PC-9 (cell line): ENCODE data around the gene EIF5A. TPM values are rescaled to one million over a fixed set of nuclear protein-coding genes. Genes with fewer than 3 reads are reported as not detected.

Experiments used
- BruUV-seq: library from RNA; stranded (reverse); fragments of 400-500 nt; replicated peaks from 2 replicates; lab custom pipeline; 2021; lab: Mats Ljungman, UMichigan
- CTCF ChIA-PET: fragments of 300-600 bp; sonication (Branson Sonifier 250); formaldehyde crosslinking; loops from one replicate; lab custom pipeline; 2022; ENCODE audit warnings: antibody characterized with exemption; lab: Charles Lee
- POLR2A ChIA-PET: fragments of 300-600 bp; sonication (Branson Sonifier 250); formaldehyde crosslinking; loops from one replicate; lab custom pipeline; 2022; ENCODE audit warnings: antibody characterized with exemption; ENCODE audit not compliant: unreplicated experiment; lab: Charles Lee
- DNase-seq, 2 experiments: peaks; one replicate each; pipeline versions ENCODE4 v3.0.0 to v3.0.0-alpha.2; 2015 to 2022; ENCODE audit warnings: mixed read lengths in 1 of 2
- H2AFZ ChIP-seq: fragments of 200-600 bp; sonication (generic); 2 replicates; pipeline ENCODE4 v1.8.1; 2017; ENCODE audit warnings: antibody characterized with exemption
- H3F3A ChIP-seq: fragments of 200-600 bp; sonication (generic); 2 replicates; pipeline ENCODE4 v1.8.1; 2017; ENCODE audit warnings: antibody characterized with exemption, mild to moderate bottlenecking, low read depth; ENCODE audit not compliant: insufficient read depth
- H3K27ac ChIP-seq: fragments of 200-600 bp; sonication (generic); 2 replicates; pipeline ENCODE4 v1.6.1; 2016; ENCODE audit warnings: mixed run types
- H3K27me3 ChIP-seq: fragments of 200-600 bp; sonication (generic); 2 replicates; pipeline ENCODE4 v1.6.1; 2016; ENCODE audit warnings: low read depth, mixed run types; ENCODE audit not compliant: insufficient read depth
- H3K36me3 ChIP-seq: fragments of 200-600 bp; sonication (generic); 2 replicates; pipeline ENCODE4 v1.6.1; 2016; ENCODE audit warnings: low read depth, mixed run types
- H3K4me1 ChIP-seq: fragments of 200-600 bp; sonication (generic); replicated peaks from 2 replicates; pipeline ENCODE4 v1.6.1; 2016; ENCODE audit warnings: mixed run types; ENCODE audit not compliant: insufficient read depth
- H3K4me2 ChIP-seq: fragments of 200-600 bp; sonication (generic); 2 replicates; pipeline ENCODE4 v1.6.1; 2017; ENCODE audit warnings: mixed run types
- H3K4me3 ChIP-seq: fragments of 200-600 bp; sonication (generic); 2 replicates; pipeline ENCODE4 v1.6.1; 2016; ENCODE audit warnings: mixed run types
- H3K79me2 ChIP-seq: fragments of 200-600 bp; sonication (generic); 2 replicates; pipeline ENCODE4 v1.6.1; 2017; ENCODE audit warnings: low read depth, mixed run types
- H3K9me2 ChIP-seq: fragments of 200-600 bp; sonication (generic); 2 replicates; pipeline ENCODE4 v1.8.1; 2017; ENCODE audit warnings: mild to moderate bottlenecking; ENCODE audit not compliant: insufficient read depth
- H3K9me3 ChIP-seq: fragments of 200-600 bp; sonication (generic); 2 replicates; pipeline ENCODE4 v1.8.1; 2016; ENCODE audit warnings: low read depth; ENCODE audit not compliant: insufficient read depth
- H4K20me1 ChIP-seq: fragments of 200-600 bp; sonication (generic); 2 replicates; pipeline ENCODE4 v1.8.1; 2017; ENCODE audit not compliant: insufficient read depth
- CTCF ChIP-seq: fragments of 200-600 bp; sonication (generic); conservative IDR thresholded peaks from 2 replicates; pipeline ENCODE4 v1.6.1; 2017; ENCODE audit warnings: mixed run types, antibody characterized with exemption, mild to moderate bottlenecking, moderate library complexity
- EZH2 ChIP-seq: fragments of 200-600 bp; sonication (generic); IDR thresholded peaks from 2 replicates; pipeline ENCODE4 v1.8.0; 2017; ENCODE audit warnings: antibody characterized with exemption, low read depth
- intact Hi-C: fragments of 100-400 bp; cut with micrococcal nuclease; formaldehyde crosslinking; loops from one replicate; pipeline ENCODE4 v1.10.0; 2022; ENCODE audit not compliant: unreplicated experiment
- total RNA-seq: library from RNA; stranded (reverse); gene quantifications from 2 replicates; pipeline ENCODE4 v1.2.3, GENCODE V29; 2021

EIF5A gene
- total RNA-seq, 1 experiment from 2014 or later, result 1,298 TPM

GRCh38 chr17:7290166-7290565 lies 17.3 kb upstream of the EIF5A start:
- intact Hi-C loops, result no loop called here
- DNase-seq, result no peak
- Histone ChIP-seq H3K4me1 (peaks cover 21% of the 10 kb centered on the region), H3F3A (peaks cover 16% of the 10 kb centered on the region; the same call in 1 of the 2 replicates), H3K36me3 (no peaks in the 10 kb centered on the region), H3K4me2 (no peak overlapping the region), H4K20me1 (no peaks in the 10 kb centered on the region), H3K79me2 (no peaks in the 10 kb centered on the region), H3K27ac (no peak overlapping the region), H3K9me2 (no peaks in the 10 kb centered on the region), H3K9me3 (no peaks in the 10 kb centered on the region), H3K27me3 (peaks cover 10% of the 10 kb centered on the region; the same call in 1 of the 2 replicates), H2AFZ (no peak overlapping the region), H3K4me3 (no peak overlapping the region)
- BruUV-seq, result no TSS peak
- ChIA-PET POLR2A (no interaction called here), CTCF (no interaction called here)
- TF ChIP-seq CTCF (no peak), EZH2 (no peak)

- Histone ChIP-seq H3K27ac (no peak overlapping the region), H3K9me2 (no peaks in the 10 kb centered on the region), H3F3A (peaks cover 21% of the 10 kb centered on the region; the same call in 1 of the 2 replicates), H3K36me3 (no peaks in the 10 kb centered on the region), H3K4me2 (no peak overlapping the region), H2AFZ (no peak overlapping the region), H3K79me2 (no peaks in the 10 kb centered on the region), H3K4me1 (peaks cover 21% of the 10 kb centered on the region), H3K27me3 (peaks cover 10% of the 10 kb centered on the region; the same call in 1 of the 2 replicates), H3K4me3 (no peak overlapping the region), H4K20me1 (no peaks in the 10 kb centered on the region), H3K9me3 (no peaks in the 10 kb centered on the region)
- ChIA-PET CTCF (no interaction called here), POLR2A (no interaction called here)
- no peak for TF ChIP-seq CTCF
- TF ChIP-seq EZH2, result no peak
- DNase-seq, result no peak
- intact Hi-C loops, result no loop called here
- BruUV-seq, result no TSS peak
These were observed 16.7 kb upstream of the EIF5A start for GRCh38 chr17:7290685-7291084.

- no peak overlapping the region for H3K27ac ChIP-seq
These were observed 15.2 kb upstream of the EIF5A start for GRCh38 chr17:7292194-7292593.

More at GRCh38 chr17:7292194-7292593, 15.2 kb upstream of the EIF5A start:
- peaks cover 25% of the 10 kb centered on the region for H3K4me1 ChIP-seq
- BruUV-seq, result no TSS peak
- no peaks in the 10 kb centered on the region for H4K20me1 ChIP-seq
- H3K9me2 ChIP-seq, result no peaks in the 10 kb centered on the region
- H3K4me3 ChIP-seq, result no peak overlapping the region
- H2AFZ ChIP-seq, result no peak overlapping the region
- DNase-seq, result no peak
- H3K9me3 ChIP-seq, result no peaks in the 10 kb centered on the region
- TF ChIP-seq EZH2 (no peak), CTCF (no peak)
- intact Hi-C loops, result no loop called here
- peak overlapping the region; percentile 49; the same call in 1 of the 2 replicates for H3K4me2 ChIP-seq
- CTCF ChIA-PET, result interaction anchor here (0.5 kb wide), 1 partner anchor 21 kb away, joined by 3 read pairs; no protein-coding TSS in a partner anchor
- peaks cover 32% of the 10 kb centered on the region; the same call in 1 of the 2 replicates for H3F3A ChIP-seq
- H3K36me3 ChIP-seq, result no peaks in the 10 kb centered on the region
- POLR2A ChIA-PET, result no interaction called here
- H3K79me2 ChIP-seq, result no peaks in the 10 kb centered on the region
- H3K27me3 ChIP-seq, result peaks cover 10% of the 10 kb centered on the region; the same call in 1 of the 2 replicates
